GM12875 (cell line): ENCODE data around the gene C5orf15.

ENCODE experiments used
- H3K4me3 ChIP-seq: one replicate; pipeline ENCODE4 v1.5.1; 2011; ENCODE audit warnings: low read depth, low read length, control low read depth
- TF ChIP-seq, protein P1 (sequence below): IDR thresholded peaks from 2 replicates; pipeline ENCODE4 v1.5.1; 2011; ENCODE audit warnings: low read depth, mild to moderate bottlenecking, control low read depth, inconsistent platforms, low read length, moderate library complexity, borderline replicate concordance; ENCODE audit not compliant: insufficient read depth

The C5orf15 gene

DNA sequence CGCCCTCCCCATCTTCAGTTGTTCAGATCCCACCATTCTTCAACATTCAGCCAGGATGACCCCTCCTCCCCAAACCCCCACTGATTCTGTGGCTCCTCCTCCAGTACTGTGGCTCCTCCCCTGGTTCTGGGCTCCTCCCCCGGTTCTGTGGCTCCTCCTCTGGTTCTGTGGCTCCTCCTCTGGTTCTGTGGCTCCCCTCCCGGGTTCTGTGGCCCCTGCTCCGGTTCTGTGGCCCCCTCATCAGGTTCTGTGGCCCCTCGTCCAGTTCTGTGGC lies 32.8 kb downstream of the C5orf15 start:
- H3K4me3 ChIP-seq, result no peak overlapping the region
- TF ChIP-seq, protein P1, sequence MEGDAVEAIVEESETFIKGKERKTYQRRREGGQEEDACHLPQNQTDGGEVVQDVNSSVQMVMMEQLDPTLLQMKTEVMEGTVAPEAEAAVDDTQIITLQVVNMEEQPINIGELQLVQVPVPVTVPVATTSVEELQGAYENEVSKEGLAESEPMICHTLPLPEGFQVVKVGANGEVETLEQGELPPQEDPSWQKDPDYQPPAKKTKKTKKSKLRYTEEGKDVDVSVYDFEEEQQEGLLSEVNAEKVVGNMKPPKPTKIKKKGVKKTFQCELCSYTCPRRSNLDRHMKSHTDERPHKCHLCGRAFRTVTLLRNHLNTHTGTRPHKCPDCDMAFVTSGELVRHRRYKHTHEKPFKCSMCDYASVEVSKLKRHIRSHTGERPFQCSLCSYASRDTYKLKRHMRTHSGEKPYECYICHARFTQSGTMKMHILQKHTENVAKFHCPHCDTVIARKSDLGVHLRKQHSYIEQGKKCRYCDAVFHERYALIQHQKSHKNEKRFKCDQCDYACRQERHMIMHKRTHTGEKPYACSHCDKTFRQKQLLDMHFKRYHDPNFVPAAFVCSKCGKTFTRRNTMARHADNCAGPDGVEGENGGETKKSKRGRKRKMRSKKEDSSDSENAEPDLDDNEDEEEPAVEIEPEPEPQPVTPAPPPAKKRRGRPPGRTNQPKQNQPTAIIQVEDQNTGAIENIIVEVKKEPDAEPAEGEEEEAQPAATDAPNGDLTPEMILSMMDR, result no peak

- TF ChIP-seq, protein P1, result no peak
- no peak overlapping the region for H3K4me3 ChIP-seq
Measured at GRCh38 chr5:133934822-133935666, 33.4 kb downstream of the C5orf15 start.

DNA sequence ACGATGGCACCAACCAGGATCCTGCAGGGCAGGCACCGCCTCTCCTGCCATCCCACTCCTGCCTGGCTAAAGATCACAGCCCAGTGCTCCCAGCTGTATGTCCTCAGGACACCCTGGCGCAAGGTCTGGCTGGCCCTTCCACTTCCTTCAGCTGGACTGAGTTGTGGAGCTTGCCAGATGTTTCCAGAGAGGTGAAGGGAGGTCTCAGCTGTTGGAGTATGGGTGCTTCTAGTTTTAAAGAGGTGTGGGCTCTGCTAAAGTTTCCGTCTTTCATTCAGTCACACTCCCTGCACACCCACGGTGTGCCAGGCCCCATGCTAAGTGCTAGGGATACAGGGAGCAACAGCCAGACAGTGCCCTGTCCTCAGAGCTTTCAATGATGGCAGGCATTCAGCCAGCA lies 34.1 kb downstream of the C5orf15 start:
- TF ChIP-seq, protein P1, result no peak
- no peak overlapping the region for H3K4me3 ChIP-seq

- TF ChIP-seq, protein P1, result no peak
- peak overlapping the region; percentile 5 for H3K4me3 ChIP-seq
Measured at GRCh38 chr5:133933670-133934295, 34.6 kb downstream of the C5orf15 start.

DNA sequence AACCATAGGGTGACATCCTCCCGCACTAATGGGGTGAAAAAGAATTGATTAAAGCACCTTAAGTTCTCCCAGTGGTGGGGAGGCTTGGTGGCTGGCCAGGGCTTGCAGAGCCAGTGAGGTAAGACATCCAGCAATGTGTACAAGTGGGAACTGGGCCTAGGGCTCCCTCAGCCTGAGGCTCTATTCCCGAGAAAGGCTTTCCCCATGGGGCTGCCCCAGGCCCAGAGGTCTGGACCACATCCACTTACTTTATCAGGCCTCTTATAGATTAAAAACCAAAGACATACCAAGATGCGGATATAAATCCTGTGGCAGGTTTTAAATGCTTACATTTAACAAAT lies 35.3 kb downstream of the C5orf15 start:
- H3K4me3 ChIP-seq, result no peak overlapping the region
- TF ChIP-seq, protein P1, result no peak

GRCh38 chr5:133932441-133933168 lies 35.8 kb downstream of the C5orf15 start:
- TF ChIP-seq, protein P1, result no peak

More at GRCh38 chr5:133932441-133933168, 35.8 kb downstream of the C5orf15 start:
- no peak overlapping the region for H3K4me3 ChIP-seq
